GM19395 (cell line): ENCODE data around the gene FAM110A.

ENCODE experiments used
- ATAC-seq: cut with Tn5 transposase; IDR thresholded peaks from one replicate; pipeline ENCODE4 v1.9.1; 2021; ENCODE audit warnings: mild to moderate bottlenecking, moderate library complexity; ENCODE audit not compliant: unreplicated experiment

FAM110A gene

DNA sequence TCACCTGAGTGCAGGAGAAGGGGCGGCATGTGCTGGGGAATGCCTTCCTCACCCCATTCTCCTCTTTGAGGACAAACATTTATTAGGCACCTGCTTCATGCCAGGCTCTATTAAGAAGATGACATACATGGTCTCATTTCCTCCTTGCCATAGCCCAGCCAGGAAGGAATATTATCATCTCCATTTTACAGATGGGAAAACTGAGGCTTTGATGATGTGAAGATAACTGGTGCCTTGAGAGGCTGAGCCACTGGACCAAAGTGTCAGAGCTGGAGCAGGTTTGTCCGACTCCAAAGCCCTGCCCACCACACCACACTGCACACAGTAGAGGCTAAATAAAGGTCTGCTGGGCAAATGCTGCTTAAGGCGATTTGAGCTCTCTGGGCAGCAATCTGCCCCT is 37.2 kb downstream of the FAM110A start:
- no peak for ATAC-seq

- no peak for ATAC-seq
Measured at GRCh38 chr20:871436-871835, 37.9 kb downstream of the FAM110A start.

DNA sequence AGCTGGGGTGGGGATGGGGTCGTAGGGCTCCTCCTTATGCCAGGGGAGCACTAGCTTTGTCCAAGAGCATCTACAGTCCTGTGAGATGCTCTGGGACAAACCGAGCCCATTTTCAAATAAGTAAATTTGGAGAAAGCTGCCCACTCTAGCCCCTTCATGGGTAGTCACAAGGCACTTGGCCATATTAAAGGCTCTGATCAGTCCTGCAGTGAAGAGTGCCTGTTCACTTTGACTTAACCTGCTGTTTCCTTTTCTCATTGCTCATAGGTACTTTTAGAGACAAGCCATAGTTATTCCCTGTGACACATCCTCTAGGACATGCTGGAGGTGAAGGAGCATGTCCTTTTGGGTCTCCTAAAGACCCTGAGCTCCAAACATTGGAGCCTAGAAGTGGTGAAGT is 38.4 kb downstream of the FAM110A start:
- ATAC-seq, result no peak

GRCh38 chr20:872855-873520 is 39.5 kb downstream of the FAM110A start:
- ATAC-seq, result no peak

DNA sequence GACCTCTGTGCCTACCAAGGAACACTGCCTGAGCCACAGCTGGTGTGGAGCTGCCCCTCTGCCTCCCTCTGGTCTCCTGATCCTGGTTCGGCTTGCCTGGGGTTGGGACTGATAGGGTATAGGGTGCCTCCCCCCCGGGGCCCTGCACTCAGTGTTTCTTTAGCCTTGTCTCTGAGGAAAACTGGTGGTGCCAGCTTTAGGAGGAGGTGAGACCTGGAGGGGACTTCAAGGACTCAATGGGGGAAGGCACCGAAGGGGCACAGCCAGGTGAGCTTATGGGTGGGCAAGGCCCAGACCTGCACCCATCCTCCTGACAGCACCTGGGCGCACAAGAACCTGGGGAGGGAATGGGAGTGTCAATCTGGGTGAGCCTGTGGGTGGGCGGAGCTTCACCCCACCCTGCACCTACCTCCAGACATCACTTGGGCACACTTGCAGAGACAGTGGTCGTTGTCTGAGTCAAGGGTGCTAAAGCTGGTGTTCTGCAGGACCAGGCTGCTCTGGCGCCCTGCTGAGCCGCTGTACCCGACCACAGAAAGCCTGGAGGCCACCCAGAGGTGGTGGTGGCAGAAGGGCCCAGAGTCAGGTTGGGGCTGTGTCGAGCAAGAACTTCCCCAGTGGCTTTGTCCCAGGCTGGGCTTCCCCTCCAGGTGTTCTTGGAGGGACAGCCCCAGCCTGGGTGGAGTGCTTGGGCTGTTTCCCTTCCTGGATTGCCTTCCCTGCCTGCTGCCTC is 40.5 kb downstream of the FAM110A start:
- ATAC-seq, result no peak

GRCh38 chr20:875115-875514 is 41.6 kb downstream of the FAM110A start:
- ATAC-seq, result no peak

DNA sequence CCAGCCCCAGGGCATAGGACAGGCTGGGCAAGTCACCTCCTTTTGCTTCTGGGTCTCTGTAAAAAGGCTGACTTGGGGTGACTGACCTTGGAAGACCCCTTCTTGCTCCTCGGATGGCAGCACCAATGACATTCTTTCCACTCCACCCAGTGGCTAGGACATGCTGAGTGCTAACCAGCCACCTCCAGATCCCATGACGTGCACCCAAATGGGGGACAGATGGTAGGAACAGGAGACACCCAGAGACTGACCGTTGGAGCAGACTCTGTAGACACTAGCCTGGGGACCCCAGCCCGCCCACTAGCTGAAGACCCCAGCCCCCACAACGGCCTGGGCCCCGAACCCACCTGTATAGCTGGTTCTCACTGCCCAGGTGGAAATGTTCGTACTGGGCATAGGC is 44.3 kb downstream of the FAM110A start:
- no peak for ATAC-seq

DNA sequence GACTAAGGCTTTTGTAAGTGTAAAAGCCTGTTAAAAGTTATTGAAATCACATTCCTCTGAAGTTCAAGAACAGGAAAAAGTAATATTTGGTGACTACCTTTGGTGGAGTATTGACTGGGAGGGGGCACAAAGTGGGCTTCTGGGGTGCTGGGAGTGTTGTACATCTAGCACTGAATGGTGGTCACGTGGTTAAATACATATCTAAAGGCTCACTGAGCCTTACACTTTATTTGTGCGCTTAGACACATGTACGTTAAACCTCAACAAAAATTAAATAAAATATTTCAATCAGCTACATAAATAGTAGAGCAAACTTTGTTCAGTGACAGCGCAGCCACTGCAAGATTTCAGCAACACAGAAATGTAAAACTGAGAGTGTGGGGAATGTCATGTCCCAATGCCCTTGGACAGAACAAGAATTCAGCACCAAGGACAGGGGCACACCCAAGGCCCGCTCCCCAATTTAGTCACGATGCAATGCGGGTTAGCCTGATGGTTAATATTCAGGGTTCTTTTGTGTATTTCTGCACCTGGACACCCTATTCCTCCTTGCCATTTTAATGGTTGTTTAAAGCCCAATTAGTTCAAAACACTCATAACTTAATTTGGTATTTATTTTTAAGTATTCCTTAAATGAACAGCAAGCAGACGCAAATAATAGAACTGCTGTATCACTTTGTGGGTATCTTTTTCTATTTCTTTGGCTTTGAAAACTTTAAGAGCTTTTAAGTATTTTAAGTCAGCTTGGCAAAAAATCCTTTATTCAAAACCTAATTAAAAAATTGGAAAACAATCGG is 45.2 kb downstream of the FAM110A start:
- no peak for ATAC-seq

GRCh38 chr20:879626-880025 is 46.1 kb downstream of the FAM110A start:
- ATAC-seq, result no peak

GRCh38 chr20:881051-881782 is 47.7 kb downstream of the FAM110A start:
- ATAC-seq, result no peak

GRCh38 chr20:881783-882144 is 48.2 kb downstream of the FAM110A start:
- no peak for ATAC-seq

DNA sequence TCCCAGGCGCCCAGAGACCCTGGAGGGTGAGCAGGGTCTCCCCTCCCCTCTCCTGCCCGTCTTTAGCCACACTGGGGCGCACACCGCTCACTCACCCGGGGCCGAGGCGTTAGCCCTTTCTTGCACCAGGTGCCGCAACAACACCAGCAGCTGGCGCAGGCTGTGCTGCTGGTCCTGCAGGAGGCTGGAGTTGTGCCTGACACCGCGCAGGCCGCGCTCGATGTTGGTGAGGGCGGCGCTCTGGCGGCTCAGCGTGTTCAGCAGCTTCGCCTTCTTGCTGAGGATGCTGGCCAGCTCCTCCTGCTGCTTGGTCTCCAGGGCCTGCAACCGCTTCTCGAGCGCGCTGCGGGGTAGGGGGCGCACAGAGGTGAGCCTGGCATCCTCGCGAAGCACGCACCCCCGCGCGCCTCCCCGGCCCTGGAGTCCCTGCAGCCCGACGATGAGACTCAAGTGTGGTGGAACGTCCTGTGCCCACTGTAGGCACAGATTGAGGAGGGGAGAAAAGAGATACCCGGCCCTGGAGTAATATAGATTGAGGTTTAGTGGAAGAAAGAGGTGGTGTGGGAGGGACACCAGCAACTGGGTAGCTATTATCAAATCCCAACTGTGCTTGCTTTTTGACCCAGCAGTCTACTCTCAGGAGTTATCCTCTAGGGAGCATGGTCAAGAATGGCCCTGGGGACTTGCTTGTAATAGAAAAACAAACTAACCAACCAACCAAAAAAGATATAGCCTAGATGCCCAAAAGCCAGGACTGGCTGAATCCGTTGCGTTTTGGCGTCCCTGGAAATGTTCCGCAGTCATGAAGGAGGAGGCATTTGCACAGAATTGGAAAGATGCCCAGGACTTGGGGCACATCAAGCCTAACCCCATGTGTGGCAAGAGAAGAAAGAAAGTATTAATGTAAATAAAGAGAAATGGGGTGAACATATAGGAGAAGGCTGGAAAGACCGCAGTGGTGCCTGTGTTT is 51.8 kb downstream of the FAM110A start:
- ATAC-seq, result no peak

GRCh38 chr20:887137-887536 is 53.6 kb downstream of the FAM110A start:
- no peak for ATAC-seq

- ATAC-seq, result no peak
Measured at GRCh38 chr20:888057-888456, 54.5 kb downstream of the FAM110A start.

DNA sequence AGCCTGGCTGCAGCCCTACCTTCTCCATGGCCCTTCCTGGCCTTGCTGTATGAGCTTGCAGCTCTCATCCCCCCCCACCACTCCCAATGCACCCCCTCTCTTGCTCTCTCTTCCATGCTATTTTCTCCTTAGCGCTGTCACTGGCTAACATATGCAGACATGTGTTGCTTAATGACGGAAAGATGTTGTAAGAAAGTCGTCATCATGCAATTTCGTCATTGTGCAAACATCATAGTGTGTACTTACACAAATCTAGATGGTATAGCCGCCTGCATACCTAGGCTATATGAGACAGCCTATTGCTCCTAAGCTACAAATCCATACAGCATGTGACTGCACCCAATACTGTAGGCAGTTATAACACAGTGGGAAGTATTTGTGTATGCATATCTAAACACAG is 55.6 kb downstream of the FAM110A start:
- ATAC-seq, result no peak

DNA sequence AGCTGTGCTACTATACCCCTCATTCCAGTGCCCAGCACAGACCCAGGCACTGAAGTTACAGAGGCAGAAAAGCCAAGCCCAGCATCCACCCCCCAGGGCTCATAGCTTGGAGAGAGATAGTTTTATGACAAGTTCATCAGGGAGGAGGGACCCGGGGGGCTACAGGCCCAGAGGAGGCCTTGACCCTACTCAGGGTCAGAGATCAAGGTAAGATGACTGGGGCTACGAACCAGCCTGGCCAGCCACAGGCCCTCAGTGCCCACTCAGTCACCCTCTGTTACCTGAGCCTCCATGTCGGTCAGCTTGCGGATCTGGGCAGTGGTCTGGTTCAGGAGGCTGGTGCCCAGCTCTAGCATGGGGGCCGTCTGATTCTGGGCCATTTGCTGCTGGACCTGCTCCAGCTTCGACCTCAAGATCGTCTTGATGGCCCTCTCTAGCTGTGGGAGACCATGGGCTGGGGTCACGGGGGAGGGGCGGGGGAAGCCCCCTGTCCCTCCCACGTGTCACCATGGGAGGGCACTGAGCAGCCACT is 56.5 kb downstream of the FAM110A start:
- ATAC-seq, result no peak

- no peak for ATAC-seq
Measured at GRCh38 chr20:890666-891057, 57.1 kb downstream of the FAM110A start.

- no peak for ATAC-seq
Measured at GRCh38 chr20:891058-891705, 57.7 kb downstream of the FAM110A start.

DNA sequence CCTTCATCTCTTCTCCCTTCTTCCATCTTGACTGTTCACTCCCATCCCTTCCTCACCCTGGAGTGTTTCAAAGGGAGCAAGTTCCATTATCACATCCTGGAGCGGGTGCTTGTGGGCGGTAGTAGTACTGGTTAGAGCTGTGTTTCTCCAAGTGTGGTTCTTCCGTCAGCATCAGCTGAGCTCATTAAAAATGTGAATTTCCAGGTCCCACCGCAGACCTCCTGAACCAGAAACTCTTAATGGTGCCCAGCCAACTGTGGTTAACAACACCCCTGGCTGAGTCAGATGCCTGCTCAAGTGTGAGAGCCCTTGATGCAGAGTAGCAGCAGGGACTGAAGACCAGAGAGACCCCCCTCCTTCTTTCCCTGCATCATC is 58.2 kb downstream of the FAM110A start:
- no peak for ATAC-seq
